GM12891 (cell line): ENCODE measurements around the gene RARRES1.

Experiments
- POLR2A ChIP-seq: IDR thresholded peaks from 2 replicates; pipeline ENCODE4 v1.6.1; 2011; ENCODE audit warnings: low read depth, low read length, control low read depth
- POLR2AphosphoS5 ChIP-seq: IDR thresholded peaks from 2 replicates; pipeline ENCODE4 v1.6.1; 2011; ENCODE audit warnings: low read depth, low read length, control low read depth
- SPI1 ChIP-seq: IDR thresholded peaks from 2 replicates; pipeline ENCODE4 v1.6.1; 2011; ENCODE audit warnings: low read depth, low read length, control low read depth

- TF ChIP-seq SPI1 (no peak), POLR2A (no peak), POLR2AphosphoS5 (no peak)
Observed at GRCh38 chr3:158765518-158766205, 33.4 kb upstream of the RARRES1 start.
